Globus pallidus (tissue), 1 donor: Measurements from ENCODE around the gene PPHLN1.

ENCODE experiments used
- DNase-seq: peaks from one replicate; pipeline ENCODE4 v3.0.0-alpha.2; 2015; ENCODE audit warnings: low spot score

Gene PPHLN1

DNA sequence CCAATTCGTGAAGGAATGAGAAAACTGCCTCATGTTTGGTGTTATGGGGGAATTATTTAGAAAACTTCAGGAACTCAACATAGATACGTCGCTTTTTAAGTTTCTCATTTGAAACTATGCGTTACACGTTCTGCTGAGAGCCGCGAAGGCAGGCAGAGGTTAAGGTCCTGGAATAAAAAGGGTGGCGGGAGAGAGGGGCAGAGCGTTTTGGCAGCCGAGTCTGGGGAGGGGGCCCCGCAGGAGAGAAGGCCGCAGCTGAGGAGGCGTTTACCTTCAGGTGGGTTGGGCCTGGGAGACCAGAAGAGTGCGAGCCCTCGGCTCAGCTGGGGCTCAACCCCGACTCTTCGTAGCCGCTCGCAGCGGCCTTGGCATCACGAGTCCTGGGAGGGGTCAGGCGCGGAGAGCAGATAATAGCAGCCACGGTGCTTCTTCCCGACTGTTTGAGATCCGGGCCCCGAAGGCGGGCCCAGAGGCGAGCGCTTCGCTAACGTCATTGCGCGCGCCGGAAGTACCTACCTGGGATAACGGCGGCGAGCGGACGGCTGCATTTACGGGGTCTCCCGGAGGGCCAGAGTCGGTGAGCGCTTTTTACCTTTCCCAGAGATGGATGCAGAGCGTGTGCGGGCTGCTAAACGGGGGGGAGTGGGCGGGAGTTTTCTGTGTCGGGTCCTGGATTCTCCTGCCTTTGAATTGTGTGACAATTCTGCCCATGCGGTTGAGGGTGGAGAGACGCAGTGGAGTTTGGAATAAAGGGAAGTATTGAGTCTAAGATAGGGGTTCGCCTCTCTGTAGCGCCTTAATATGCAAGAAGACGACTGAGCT, at the start of gene PPHLN1, which contains the start of gene ZCRB1:
TSS of gene PPHLN1 (plus strand) at position 515 of the 822 bp plus-strand sequence. CDS start 9,736 bp downstream, outside the sequence.
TSS of gene ZCRB1 (minus strand) at position 442 of the 822 bp plus-strand sequence. CDS start 1,992 bp downstream, outside the sequence.
- peak; percentile 76 for DNase-seq

GRCh38 chr12:42277396-42278127, 48.4 kb upstream of the PPHLN1 start:
- DNase-seq = no peak

- DNase-seq = no peak
Measured at GRCh38 chr12:42278128-42278510, 47.8 kb upstream of the PPHLN1 start.

- no peak for DNase-seq
Measured at GRCh38 chr12:42281278-42281677, 44.7 kb upstream of the PPHLN1 start.

DNA sequence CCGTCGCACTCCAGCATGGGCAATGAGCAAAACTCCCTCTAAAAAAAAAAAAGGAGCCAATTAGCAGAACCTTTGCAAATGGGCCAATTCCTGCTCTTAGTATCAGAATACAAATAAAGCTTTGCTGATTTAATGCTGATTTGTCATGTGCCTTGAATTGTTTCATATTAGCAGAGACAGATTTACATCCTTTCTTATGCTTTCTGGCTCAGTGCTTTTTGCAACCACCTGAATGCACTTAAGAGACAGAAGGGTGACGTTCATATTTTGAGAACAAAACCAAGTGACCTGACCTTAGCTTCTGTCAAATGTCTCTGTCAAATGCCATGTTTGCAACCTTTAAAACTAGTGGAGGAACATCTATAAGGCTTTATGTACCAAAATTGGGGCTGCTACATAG, 44.1 kb upstream of the PPHLN1 start:
- no peak for DNase-seq

- DNase-seq = no peak
Measured at GRCh38 chr12:42282294-42282693, 43.7 kb upstream of the PPHLN1 start.

- DNase-seq = no peak
Measured at GRCh38 chr12:42283739-42284138, 42.2 kb upstream of the PPHLN1 start.

- DNase-seq = no peak
Measured at GRCh38 chr12:42284157-42284556, 41.8 kb upstream of the PPHLN1 start.

GRCh38 chr12:42284876-42285275, 41.1 kb upstream of the PPHLN1 start:
- DNase-seq = no peak

DNA sequence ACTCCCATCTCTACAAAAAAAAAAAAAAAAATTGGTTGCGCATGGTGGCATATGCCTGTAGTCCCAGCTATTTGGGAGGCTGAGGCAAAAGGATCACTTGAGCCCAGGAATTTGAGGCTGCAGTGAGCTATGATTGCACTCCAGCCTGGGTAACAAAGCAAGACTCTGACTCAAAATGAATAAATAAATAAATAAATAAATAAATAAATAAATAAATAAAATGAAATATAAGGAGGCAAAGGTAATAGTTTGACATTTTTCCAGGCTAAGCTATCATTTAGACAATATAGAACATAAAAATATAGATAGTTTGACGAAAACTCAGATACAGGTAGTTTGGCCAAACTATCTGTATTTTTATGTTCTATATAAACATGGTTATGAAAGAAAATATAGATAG, 40.5 kb upstream of the PPHLN1 start:
- DNase-seq = no peak

- no peak for DNase-seq
Measured at GRCh38 chr12:42286741-42287140, 39.2 kb upstream of the PPHLN1 start.

DNA sequence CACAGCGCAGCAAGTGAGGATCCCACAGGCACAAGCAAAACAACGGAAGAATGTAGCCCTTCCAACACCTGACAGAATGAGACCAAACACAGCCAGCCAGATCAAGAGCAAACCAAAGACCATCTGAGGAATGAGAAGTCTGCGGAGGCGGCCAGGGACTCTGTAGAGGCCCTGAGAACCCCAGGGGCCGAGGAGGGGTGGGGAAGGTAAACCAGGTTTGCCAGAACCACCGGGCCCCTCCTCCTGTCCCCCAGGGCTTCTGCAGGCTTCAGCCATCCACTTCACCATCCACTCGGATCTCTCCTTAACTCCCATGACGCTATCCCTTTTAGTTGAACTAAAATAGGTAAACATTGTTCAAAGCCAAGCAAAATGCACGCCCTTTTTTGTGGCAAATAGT, 37.4 kb upstream of the PPHLN1 start:
- no peak for DNase-seq

DNA sequence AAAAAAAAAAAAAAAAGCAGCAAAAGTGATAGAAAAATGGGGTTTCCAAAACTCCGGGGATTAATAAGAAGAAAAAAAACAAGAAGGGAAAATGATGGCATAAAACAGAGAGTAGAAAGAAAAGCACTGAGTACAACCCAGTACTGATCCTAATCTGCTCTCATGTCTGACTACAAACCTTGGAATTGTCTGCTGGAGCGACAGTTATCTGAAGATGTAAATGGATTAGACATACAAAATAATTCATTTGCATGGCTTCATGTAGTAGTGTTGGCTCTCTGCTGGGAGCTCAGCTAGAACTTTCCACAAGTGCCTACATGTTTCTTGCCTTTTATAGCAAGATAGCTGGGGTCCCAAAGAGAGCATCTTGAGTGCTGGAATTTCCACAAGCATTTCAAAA, 34.3 kb upstream of the PPHLN1 start:
- no peak for DNase-seq

DNA sequence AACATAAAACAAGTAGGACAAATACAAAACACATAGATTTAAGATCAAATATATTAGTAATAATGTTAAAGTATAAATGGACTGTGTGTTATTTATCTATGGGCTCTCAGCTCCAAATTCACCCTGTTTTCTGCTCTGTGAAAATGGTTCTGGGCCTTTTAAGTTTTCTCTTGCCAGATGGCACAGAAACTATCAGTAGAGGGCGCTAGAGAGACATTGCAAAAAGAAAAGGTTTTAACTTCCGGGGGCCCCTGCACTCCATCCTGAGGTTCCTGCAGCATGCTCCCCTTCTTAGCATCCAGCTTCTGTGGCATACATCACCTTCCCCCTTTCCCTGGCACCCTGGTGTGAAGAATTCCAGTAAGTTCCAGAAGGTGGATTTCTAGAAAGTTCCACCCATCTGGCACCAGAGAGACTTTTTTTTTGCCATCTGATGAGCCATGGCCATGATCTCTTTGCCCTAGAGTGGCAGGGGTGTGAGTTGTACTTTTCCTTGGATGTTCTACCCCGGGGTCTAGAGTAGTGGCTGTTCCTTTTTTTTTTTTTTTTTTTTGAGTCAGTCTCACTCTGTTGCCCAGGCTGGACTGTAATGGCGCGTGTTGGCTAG, 29.4 kb upstream of the PPHLN1 start:
- DNase-seq = no peak

DNA sequence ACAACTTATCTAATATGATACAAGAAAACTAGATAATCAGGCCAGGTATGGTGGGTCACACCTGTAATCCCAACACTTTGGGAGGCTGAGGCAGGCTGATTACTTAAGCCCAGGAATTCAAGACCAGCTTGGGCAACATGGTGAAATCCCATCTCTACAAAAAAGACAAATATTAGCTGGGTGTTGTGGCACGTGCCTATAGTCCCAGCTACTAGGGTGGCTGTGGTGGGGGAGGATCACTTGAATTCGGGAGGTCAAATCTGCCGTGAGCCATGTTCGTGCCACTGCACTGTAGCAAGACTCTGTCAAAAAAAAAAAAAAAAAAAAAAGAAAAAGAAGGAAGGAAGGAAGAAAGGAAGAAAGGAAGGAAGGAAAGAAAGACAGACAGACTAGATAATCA, 27.1 kb upstream of the PPHLN1 start:
- no peak for DNase-seq

- DNase-seq = no peak
Measured at GRCh38 chr12:42299392-42300308, 26.3 kb upstream of the PPHLN1 start.

DNA sequence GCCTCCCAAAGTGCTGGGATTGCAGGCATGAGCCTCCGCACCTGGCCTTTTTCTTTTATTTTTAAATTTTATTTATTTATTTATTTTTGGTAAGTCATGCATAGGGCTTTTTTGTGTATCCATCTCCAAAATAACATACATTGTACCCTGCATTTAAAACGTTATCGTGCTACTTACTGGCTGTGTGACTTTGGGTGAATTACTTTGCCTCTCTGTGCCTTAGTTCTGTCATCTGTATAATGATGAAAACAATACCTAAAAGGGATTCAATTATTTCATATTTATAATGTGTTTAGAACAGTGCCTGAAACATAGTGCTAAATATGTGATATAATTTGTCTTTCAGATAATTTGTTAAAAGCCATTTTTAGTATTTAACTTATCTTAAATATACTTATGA, 19.7 kb upstream of the PPHLN1 start:
- DNase-seq = no peak

GRCh38 chr12:42308390-42308789, 17.6 kb upstream of the PPHLN1 start:
- no peak for DNase-seq

DNA sequence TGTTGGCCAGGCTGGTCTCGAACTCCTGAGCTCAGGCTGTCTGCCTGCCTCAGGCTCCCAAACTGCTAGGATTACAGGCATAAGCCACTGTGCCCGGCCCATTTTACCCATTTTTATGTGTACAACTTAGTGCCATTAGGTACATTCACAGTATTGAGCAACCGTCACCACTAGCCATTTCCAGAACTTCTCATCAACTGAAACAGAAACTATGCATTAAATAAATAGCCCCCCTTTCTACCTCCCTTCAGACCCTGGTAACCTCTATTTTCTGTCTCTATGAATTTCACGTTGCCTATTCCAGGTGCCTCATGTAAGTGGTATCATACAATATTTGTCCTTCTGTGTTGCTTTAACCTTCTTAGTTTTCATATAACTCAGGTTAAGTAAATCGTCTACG, 16.0 kb upstream of the PPHLN1 start:
- no peak for DNase-seq

- DNase-seq = no peak
Measured at GRCh38 chr12:42315108-42315507, 10.9 kb upstream of the PPHLN1 start.

GRCh38 chr12:42320796-42321195, 5.2 kb upstream of the PPHLN1 start:
- no peak for DNase-seq

- DNase-seq = no peak
Measured at GRCh38 chr12:42322567-42322966, 3.4 kb upstream of the PPHLN1 start.
